Heart left ventricle (tissue), 13 donors: Measurements from ENCODE around the gene KIF4A.

Source experiments
- POLR2A ChIP-seq, 2 donors: fragments of 450-650 bp; IDR thresholded peaks; one replicate each; pipeline ENCODE4 v1.6.1; 2017; ENCODE audit warnings: antibody characterized with exemption in 2 of 2, mild to moderate bottlenecking in 2 of 2, moderate library complexity in 2 of 2
- TF ChIP-seq, protein P1 (sequence below), 12 donors: fragments of 200-600 bp; sonication (generic) in 4 of 12; IDR thresholded peaks; one replicate each; pipeline versions ENCODE4 v1.5.0 to v1.8.0; 2018 to 2022; ENCODE audit warnings: antibody characterized with exemption in 12 of 12, mild to moderate bottlenecking in 5 of 12
- donor health status: ischemic (EF 13 %, LVEDD 7.1; RV severe dilation, severe dysfunction).
- donor health status: DM: no; HTN: yes; CAD: no.
- donor health status: DM: no; HTN: no; CAD: no.
- donor health status: ischemic (EF 25% LVEDD 6.9; RV normal size, moderate dysfunction).
- donor health status: ischemic (EF 25% LVEDD 5.7; RV mildly dilated, moderate dysfunction).
- donor health status: ischemic (EF 35%, LVEDD 5.7; RV mildly dilated, moderate dysfunction).
- donor health status: nonischemic (EF 11% LVEDD 7.7; RV severe dilation, severe dysfunction).
- donor health status: DM: yes; HTN: yes; CAD: no.
- donor health status: PGD.
- donor health status: ischemic (EF 29% LVEDD 5.4; RV normal size, mild dysfunction).
- donor health status: nonischemic (EF 23%, LVEDD 6.1; RV moderate dilation, normal function).

DNA sequence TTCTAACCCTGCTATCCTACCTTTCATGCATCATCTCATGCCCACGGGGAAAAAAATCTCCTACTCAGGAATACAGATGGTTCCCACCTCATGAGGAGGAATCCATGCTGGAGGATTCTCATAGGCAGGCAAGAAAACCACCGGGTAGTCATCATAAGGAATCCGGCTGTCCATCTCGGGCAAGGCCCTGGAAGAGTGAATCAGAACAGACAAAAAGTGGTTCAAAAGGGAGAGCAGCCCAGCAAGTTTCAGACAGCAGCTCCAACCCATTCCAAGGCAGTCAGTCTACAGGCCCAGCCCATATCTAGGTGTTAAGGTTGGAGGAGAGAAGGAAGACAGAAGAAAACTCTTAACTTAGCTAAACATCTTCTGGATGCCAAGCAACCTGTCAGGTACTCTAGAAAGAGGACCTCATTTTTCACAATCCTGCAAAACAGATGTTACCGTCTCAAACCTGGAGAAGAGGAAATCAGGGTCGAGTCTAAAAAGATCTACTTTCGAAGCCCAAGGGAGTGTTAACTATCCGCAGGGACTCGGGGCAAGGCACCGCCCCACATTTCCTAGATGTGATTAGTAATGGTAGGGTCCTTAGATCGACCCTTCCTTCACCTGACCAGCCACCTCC is 624 bp upstream of the KIF4A start:
- TF ChIP-seq, protein P1, sequence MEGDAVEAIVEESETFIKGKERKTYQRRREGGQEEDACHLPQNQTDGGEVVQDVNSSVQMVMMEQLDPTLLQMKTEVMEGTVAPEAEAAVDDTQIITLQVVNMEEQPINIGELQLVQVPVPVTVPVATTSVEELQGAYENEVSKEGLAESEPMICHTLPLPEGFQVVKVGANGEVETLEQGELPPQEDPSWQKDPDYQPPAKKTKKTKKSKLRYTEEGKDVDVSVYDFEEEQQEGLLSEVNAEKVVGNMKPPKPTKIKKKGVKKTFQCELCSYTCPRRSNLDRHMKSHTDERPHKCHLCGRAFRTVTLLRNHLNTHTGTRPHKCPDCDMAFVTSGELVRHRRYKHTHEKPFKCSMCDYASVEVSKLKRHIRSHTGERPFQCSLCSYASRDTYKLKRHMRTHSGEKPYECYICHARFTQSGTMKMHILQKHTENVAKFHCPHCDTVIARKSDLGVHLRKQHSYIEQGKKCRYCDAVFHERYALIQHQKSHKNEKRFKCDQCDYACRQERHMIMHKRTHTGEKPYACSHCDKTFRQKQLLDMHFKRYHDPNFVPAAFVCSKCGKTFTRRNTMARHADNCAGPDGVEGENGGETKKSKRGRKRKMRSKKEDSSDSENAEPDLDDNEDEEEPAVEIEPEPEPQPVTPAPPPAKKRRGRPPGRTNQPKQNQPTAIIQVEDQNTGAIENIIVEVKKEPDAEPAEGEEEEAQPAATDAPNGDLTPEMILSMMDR (IDR thresholded peaks at IDR 0.05): no peak
- TF ChIP-seq POLR2A (IDR thresholded peaks at IDR 0.05): no peak
